Sciatic nerve (tissue), 2 donors: ENCODE measurements around the gene GDPD3. TPM values are rescaled to one million over a fixed set of nuclear protein-coding genes. Genes with fewer than 3 reads are reported as not detected.

ENCODE experiments used
- ATAC-seq: fragments of 200-7000 bp; cut with Tn5 transposase; one replicate; pipeline ENCODE4 v1.9.1; 2020; ENCODE audit warnings: mild to moderate bottlenecking, moderate library complexity
- DNase-seq: peaks from one replicate; pipeline ENCODE4 v3.0.0-alpha.2; 2020; ENCODE audit warnings: low spot score
- intact Hi-C: fragments of 100-400 bp; cut with DNase I; formaldehyde crosslinking; loops from one replicate; pipeline ENCODE4 v1.14.2; 2022
- total RNA-seq: library from RNA; stranded (reverse); fragmentation: NEBNext Ultra II Directional; extraction: Animal tissue kit (Norgen Biotek cat#: 25700); gene quantifications from one replicate; pipeline ENCODE4 v1.2.1, GENCODE V29; 2021
- donor health status: DM: no; HTN: no; CAD: no.
- donor health status: DM: no; HTN: no; CAD: no.

Gene GDPD3
- total RNA-seq, 1 donor from 2014 or later = 17.1 TPM

- peak; percentile 51 for ATAC-seq
- intact Hi-C loops = no loop called here
Observed at GRCh38 chr16:30085247-30085646, 28.1 kb downstream of the GDPD3 start.

GRCh38 chr16:30084816-30085159 is 28.5 kb downstream of the GDPD3 start:
- ATAC-seq (peak; percentile 90), DNase-seq (peak; percentile 75)
- intact Hi-C loops = no loop called here

More at GRCh38 chr16:30085247-30085646, 28.1 kb downstream of the GDPD3 start:
- DNase-seq = no peak

GRCh38 chr16:30084096-30084815 is 29.1 kb downstream of the GDPD3 start:
- intact Hi-C loops = no loop called here
- DNase-seq = no peak

GRCh38 chr16:30083216-30084055 is 29.9 kb downstream of the GDPD3 start:
- intact Hi-C loops = no loop called here
- DNase-seq (no peak), ATAC-seq (no peak)

More at GRCh38 chr16:30084096-30084815, 29.1 kb downstream of the GDPD3 start:
- peak; percentile 3 for ATAC-seq

- ATAC-seq = no peak
- intact Hi-C loops = no loop called here
Observed at GRCh38 chr16:30082545-30083090, 30.7 kb downstream of the GDPD3 start.

GRCh38 chr16:30079480-30079879 is 33.9 kb downstream of the GDPD3 start:
- DNase-seq (no peak), ATAC-seq (no peak)
- intact Hi-C loops = no loop called here

More at GRCh38 chr16:30082545-30083090, 30.7 kb downstream of the GDPD3 start:
- DNase-seq = no peak

GRCh38 chr16:30078744-30079143 is 34.6 kb downstream of the GDPD3 start:
- ATAC-seq (no peak), DNase-seq (no peak)
- intact Hi-C loops = no loop called here

- no peak for ATAC-seq
- DNase-seq = no peak
- intact Hi-C loops = no loop called here
Observed at GRCh38 chr16:30077656-30078055, 35.7 kb downstream of the GDPD3 start.

GRCh38 chr16:30076276-30076791 is 37.0 kb downstream of the GDPD3 start:
- DNase-seq (no peak), ATAC-seq (peak; percentile 47)
- intact Hi-C loops = no loop called here

- ATAC-seq = peak; percentile 98
- intact Hi-C loops = no loop called here
- peak; percentile 94 for DNase-seq
Observed at GRCh38 chr16:30075503-30076275, 37.6 kb downstream of the GDPD3 start, which contains the start of gene PPP4C. PPP4C (plus strand) TSS chr16:30075994; CDS start chr16:30076378, 384 bp downstream.

- intact Hi-C loops = no loop called here
- ATAC-seq (no peak), DNase-seq (no peak)
Observed at GRCh38 chr16:30070490-30070889, 42.8 kb downstream of the GDPD3 start.

- ATAC-seq (no peak), DNase-seq (no peak)
- intact Hi-C loops = no loop called here
Observed at GRCh38 chr16:30069611-30070462, 43.5 kb downstream of the GDPD3 start.

- ATAC-seq = no peak
- no peak for DNase-seq
- intact Hi-C loops = no loop called here
Observed at GRCh38 chr16:30068750-30069610, 44.4 kb downstream of the GDPD3 start.

- intact Hi-C loops = no loop called here
- ATAC-seq (no peak), DNase-seq (no peak)
Observed at GRCh38 chr16:30068333-30068732, 45.0 kb downstream of the GDPD3 start.

- DNase-seq = no peak
- no peak for ATAC-seq
- intact Hi-C loops = no loop called here
Observed at GRCh38 chr16:30067584-30067916, 45.8 kb downstream of the GDPD3 start.

GRCh38 chr16:30066761-30067583 is 46.4 kb downstream of the GDPD3 start:
- no peak for DNase-seq
- intact Hi-C loops = no loop called here
- ATAC-seq = no peak
